ENCODE data around the gene SELENOO.
A peak's percentile ranks its signal among the peaks of the same experiment; 100 is the strongest.

The SELENOO gene

DNA sequence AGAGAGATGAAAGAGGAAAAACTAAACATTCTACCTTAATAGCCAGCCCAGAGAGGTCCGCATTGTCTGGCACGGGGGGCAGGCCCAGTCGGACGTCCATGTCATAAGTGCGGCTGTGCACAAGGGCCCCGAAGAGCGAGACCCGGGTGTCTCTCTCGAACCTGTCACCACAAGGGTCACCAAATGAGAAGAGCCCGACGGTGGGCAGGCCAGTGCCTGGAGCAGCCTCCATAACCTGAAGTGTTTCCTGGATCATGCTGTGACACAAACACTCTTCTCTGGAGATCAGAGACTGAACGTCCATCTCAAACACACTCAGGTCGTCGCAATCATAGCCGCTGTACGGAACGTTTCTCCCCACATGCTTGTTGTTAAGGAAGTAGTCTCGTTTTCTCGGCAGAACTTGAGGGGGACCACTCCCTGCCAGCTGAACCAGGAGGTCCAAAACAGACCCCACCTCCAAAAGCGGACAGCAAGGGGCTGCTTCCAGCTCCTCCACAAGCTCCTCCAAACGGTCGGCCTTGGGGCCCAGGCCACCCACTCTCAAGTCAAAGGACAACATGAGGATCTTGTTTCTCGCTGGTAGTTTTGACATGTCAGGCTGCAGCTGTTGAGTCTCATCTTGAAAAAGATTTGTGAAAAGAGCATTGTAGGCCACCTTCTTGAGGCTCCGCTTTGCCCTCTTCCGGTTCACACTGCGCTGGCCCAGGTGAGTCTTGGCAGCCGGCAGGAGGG is 43.0 kb downstream of the SELENOO start:
- DNase-seq, result no peak

- peak; percentile 91 to 93 for DNase-seq
These were observed 43.8 kb downstream of the SELENOO start, which contains the start of gene TUBGCP6 for GRCh38 chr22:50244420-50245213. Gene TUBGCP6, minus strand, starts transcription at chr22:50245023. Its CDS starts 564 bp downstream, at chr22:50244459.

- DNase-seq, result peak; percentile 81 to 88
These were observed 44.6 kb downstream of the SELENOO start for GRCh38 chr22:50245214-50246072.

DNA sequence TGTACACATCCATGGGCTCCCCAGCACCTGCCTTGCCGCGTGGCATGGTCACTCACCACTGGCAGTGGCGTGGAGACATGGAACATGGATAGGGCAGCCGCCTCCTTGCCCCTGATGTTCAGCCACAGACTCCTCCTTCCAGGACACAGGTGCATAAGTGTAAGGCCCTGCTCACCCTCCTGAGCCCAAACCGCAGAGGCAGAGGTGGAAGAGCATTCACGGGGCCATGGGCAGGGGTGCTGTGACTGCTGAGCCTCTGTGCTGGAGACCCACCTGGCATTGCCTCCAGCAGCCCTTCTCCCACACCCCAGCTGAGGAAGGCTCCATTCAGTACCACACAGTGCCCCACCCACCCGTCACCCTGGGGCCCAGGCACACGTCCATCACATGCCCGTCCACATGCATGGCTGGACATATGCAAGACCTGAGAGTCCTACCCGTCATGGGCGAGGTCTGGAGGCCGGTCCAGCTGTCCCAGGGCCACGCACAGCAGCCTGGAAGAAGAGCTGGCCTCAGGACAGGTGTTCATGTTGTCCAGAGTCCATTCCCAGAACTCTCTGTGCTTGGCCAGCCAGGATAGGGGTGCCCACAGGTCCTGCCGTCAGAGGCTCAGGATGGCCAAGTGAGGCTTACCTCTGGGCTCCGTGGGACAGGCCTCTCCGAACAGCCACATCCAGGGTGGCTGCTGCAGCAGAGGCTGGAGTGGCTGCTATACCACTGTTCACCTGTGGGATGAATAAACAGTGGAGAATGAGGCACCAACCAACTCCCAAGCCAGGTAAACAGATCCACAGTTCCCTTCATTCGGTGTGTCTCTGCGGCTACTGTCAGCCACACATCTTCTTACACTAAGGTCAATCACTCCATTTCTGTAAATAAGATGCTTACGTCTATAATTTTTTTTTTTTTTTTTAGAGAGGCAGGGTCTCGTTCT is 45.7 kb downstream of the SELENOO start:
- DNase-seq, result no peak

GRCh38 chr22:50247748-50248147 is 46.9 kb downstream of the SELENOO start:
- peak; percentile 38 to 48 for DNase-seq

GRCh38 chr22:50248196-50249081 is 47.6 kb downstream of the SELENOO start:
- no peak for DNase-seq

GRCh38 chr22:50249341-50250248 is 48.8 kb downstream of the SELENOO start:
- no peak for DNase-seq

DNA sequence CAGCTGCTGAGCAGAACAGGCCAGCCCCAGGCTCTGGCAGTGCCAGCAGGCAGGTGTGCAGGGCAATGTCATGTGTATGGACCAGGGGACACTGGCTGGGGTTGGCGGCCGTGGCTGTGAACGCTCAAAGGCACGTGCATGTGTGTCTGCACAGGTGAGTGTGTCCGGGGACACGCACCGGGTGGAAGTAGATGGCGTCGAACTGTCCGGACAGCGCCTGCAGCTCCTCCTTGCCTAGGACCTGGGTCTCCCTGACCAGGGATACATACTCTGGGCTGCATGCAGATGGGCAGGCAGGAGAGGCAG is 49.4 kb downstream of the SELENOO start:
- DNase-seq, result no peak

GRCh38 chr22:50250555-50251476 is 50.0 kb downstream of the SELENOO start, which contains the start of gene HDAC10:
Gene HDAC10, minus strand, starts transcription at chr22:50251265. Its CDS starts 233 bp downstream, at chr22:50251032.
- peak; percentile 70 to 77 for DNase-seq

DNA sequence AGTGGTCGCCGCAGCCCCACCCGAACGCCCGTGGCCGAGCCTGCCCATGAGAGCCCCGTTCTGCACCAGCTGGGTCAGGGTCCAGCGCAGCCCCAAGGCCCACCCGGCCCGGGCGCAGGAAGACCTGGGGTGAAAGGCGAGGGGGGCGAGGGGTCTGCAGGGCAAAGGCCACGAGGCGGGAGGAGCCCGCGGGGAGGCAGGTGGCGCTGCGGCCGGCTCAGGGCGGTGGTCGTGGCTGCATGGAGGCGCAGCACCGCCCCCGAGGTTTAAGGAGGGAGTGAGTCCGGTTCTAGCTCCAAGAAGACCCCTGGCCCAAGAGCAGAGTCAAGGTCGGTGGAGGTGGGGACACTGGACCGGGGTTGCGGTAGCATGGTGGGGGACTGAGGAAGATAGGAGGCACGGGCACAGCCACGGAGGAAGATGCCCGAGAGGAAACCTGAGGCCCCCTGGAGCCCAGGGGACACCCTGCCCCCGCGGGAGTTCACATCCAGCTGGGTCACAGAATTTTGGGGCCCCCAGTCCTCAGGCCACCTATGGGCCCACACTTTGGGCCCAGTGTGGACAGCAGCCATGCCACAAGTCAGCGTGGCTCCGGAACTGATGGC is 50.8 kb downstream of the SELENOO start:
- DNase-seq, result no peak

- DNase-seq, result peak; percentile 72 to 73
These were observed 51.6 kb downstream of the SELENOO start for GRCh38 chr22:50252082-50253045.

DNA sequence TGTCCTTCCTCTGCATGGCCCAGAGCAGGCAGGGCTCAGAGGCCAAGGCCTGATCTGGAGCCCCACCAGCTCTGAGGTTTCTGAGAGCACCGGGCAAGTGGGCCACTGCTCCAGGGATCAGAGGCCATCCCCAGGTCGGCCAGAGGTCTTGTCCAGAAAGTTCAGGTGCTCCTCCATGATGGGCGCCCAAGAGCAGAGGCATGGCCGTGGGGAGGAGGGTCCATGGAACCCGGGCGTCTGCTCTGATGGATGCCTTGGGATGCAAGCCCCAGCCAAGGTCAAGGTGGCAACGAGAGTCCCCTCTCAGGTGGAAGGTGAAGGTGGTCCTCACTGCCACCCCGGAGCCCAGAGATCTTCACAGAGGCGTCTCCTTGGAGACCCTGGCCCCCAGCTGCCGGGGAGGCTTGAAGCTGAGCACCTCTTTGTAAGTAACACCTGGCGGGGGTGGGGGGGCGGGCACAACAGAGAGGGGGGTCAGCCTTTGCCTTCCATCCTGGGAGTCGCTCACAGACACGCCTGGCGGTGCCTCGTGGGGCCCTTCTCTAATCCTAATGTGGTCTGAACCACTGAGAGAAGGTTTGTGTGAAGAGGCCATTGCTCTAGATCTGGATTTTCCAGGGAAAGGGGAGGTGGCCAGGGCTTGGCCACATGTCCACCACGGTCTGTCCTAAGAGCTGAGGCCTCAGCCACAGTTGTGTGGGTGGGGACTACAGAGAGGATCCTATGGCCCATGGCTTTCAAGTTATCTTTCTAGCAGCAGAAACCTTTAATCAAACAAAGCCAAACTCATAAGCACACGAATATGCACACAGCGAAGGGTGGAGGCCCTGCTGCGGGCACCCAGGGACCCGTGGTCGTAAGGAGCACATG is 52.5 kb downstream of the SELENOO start:
- no peak for DNase-seq

GRCh38 chr22:50253941-50254340 is 53.1 kb downstream of the SELENOO start:
- DNase-seq, result no peak

GRCh38 chr22:50255099-50255498 is 54.3 kb downstream of the SELENOO start:
- DNase-seq, result no peak

DNA sequence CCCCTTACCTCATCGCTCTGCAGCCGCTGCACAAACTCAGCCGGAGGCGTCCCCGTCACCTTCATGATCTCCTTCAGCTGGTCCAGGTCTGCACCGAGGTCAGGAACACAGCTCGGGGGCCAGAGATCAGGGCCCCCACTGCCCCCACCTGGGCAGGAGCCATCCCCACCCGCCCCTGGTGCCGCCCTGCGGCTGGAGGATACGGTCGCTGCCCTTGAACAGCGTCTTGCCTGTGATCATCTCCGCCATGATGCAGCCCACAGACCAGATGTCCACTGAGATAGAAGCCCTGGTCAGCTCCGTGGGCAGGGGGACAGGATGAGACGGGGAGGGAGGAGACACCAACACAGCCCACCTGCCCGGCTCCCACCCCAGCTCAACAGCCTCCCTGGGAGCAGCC is 54.8 kb downstream of the SELENOO start:
- no peak for DNase-seq

- no peak for DNase-seq
These were observed 55.5 kb downstream of the SELENOO start for GRCh38 chr22:50256258-50256862.

All from activated CD4-positive, alpha-beta T cell treated with anti-CD3 and anti-CD28 coated beads for 4 hours (primary cell).